Peyer's patch (tissue), 4 donors: ENCODE measurements around the gene CCDC78. TPM values are rescaled to one million over a fixed set of nuclear protein-coding genes. Genes with fewer than 3 reads are reported as not detected.

ENCODE experiments used
- DNase-seq, 3 donors: peaks; one replicate each; pipeline ENCODE4 v3.0.0-alpha.2; 2017 to 2019
- H3K27ac ChIP-seq, 4 donors: fragments of 200-600 bp; sonication (generic); one replicate each; pipeline ENCODE4 v1.5.1; 2016 to 2019
- H3K27me3 ChIP-seq, 2 donors: fragments of 200-600 bp; sonication (generic); one replicate each; pipeline ENCODE4 v1.5.1; 2019
- H3K36me3 ChIP-seq, 3 donors: fragments of 200-600 bp; sonication (generic); one replicate each; pipeline ENCODE4 v1.5.1; 2016 to 2019
- H3K4me1 ChIP-seq, 4 donors: fragments of 200-600 bp; sonication (generic); one replicate each; pipeline ENCODE4 v1.5.1; 2016 to 2019
- H3K4me3 ChIP-seq, 4 donors: fragments of 200-600 bp; sonication (generic); 1 replicate in 3 of 4; 2 replicates in 1 of 4; pipeline ENCODE4 v1.5.1; 2016 to 2019; ENCODE audit warnings: mild to moderate bottlenecking in 1 of 4
- H3K9me3 ChIP-seq, 4 donors: fragments of 200-600 bp; sonication (generic); one replicate each; pipeline ENCODE4 v1.5.1; 2016 to 2019; ENCODE audit warnings: mild to moderate bottlenecking in 1 of 4
- CTCF ChIP-seq, 6 experiments: fragments of 450-650 bp in 4 of 6; fragments of 200-600 bp in 2 of 6; sonication (generic) in 1 of 6; IDR thresholded peaks; one replicate each; pipeline ENCODE4 v1.5.1; 2017 to 2019; ENCODE audit warnings: antibody characterized with exemption in 6 of 6, mild to moderate bottlenecking in 3 of 6, moderate library complexity in 1 of 6
- POLR2A ChIP-seq, 2 donors: fragments of 450-650 bp; IDR thresholded peaks; one replicate each; pipeline ENCODE4 v1.5.1; 2017; ENCODE audit warnings: antibody characterized with exemption in 2 of 2, mild to moderate bottlenecking in 2 of 2, moderate library complexity in 2 of 2
- total RNA-seq, 4 donors: library from RNA; depleted of rRNA; stranded (reverse); fragments of >200 nt; gene quantifications; one replicate each; pipeline ENCODE4 v1.1.0, GENCODE V29; 2016

Gene CCDC78
- total RNA-seq, 4 donors from 2014 or later, result 2.1 to 13.2 (median 6.3) TPM

DNA sequence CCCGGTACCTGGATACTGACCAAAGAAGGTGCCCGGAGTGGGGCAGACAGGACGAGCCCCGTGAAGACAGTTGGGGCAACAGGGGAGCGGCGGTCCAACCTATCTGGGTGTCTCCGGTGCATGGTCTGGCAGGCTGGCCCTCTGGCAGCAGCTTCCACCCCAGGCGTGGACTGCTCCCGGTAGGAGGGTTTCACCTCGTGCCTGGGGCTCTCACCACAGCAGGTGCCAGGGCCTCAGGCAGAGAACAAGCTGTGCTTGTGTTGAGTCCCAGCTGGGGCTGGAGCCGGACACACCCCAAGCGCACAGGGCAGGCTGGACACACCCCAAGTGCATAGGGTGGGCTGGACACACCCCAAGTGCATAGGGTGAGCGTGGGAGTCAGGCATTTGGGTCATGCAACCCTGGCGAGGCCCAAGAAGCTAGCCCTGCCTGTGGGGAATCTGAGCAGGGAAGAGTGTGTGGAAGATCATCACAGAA lies 19.1 kb downstream of the CCDC78 start:
- Histone ChIP-seq H3K27ac (no peak overlapping the region), H3K36me3 (no peaks in the 10 kb centered on the region), H3K27me3 (peaks cover 0 to 53% of the 10 kb centered on the region in 2 donors), H3K4me3 (no peak overlapping the region), H3K4me1 (peaks cover 0 to 15% (median 3%) of the 10 kb centered on the region in 4 donors), H3K9me3 (no peaks in the 10 kb centered on the region)
- no peak for TF ChIP-seq POLR2A (IDR thresholded peaks at IDR 0.05)
- no peak for TF ChIP-seq CTCF (IDR thresholded peaks at IDR 0.05)
- no peak for DNase-seq

GRCh38 chr16:706189-707061 lies 19.8 kb downstream of the CCDC78 start:
- Histone ChIP-seq H3K27me3 (peaks cover 0 to 60% of the 10 kb centered on the region in 2 donors), H3K4me3 (no peak overlapping the region)

DNA sequence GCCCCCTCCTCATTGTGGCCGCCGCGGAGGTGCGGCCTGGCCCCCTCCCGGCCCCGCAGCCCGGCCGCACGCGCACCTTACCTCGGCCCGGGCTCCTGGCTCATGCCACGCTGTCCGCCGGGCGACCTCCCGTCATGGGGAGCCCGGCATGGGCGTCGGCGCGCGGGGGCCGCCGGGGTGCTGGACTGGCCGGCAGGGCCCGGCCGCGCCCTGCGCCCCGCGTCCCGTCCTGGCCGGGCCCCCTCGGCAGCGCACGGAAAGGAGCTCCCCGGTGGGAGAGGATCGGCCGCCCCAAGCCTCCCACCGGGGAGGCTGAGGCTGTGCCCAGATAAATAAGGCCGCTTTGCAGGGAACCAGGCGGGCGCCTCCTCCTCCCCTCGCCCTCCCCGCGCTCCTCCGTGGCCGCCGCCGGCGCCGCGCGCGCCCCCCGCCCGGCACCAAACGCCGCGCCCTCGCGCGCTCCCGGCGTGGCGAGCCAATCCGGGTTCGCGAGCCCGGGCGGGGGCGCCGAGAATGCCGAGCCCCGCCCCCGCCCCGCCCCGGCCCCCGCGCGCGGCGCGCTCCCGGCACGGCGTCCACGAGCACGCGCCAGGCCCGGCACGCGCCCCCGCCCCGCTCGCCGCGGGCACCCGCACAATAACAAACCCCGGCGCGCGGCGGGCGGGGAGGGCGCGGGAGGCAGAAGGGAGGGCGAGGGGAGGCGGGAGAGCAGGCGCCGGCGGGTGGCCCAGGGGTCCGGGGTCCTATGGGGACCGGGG lies 20.6 kb downstream of the CCDC78 start, which contains the start of gene FBXL16:
FBXL16 (minus strand) TSS at position 371 of the 758 bp plus-strand sequence. CDS start 8,396 bp downstream, outside the sequence.
- DNase-seq, result no peak
- no peaks in the 10 kb centered on the region for H3K36me3 ChIP-seq
- TF ChIP-seq POLR2A (IDR thresholded peaks at IDR 0.05) (no peak), CTCF (IDR thresholded peaks at IDR 0.05) (no peak)
- peaks cover 0 to 60% of the 10 kb centered on the region in 2 donors for H3K27me3 ChIP-seq
- peaks cover 0 to 12% (median 6%) of the 10 kb centered on the region in 4 donors for H3K4me1 ChIP-seq
- no peak within 1 kb of the TSS for H3K4me3 ChIP-seq
- H3K27ac ChIP-seq, result no peak within 1 kb of the TSS
- no peaks in the 10 kb centered on the region for H3K9me3 ChIP-seq

More at GRCh38 chr16:706189-707061, 19.8 kb downstream of the CCDC78 start:
- Histone ChIP-seq H3K9me3 (no peaks in the 10 kb centered on the region), H3K4me1 (peaks cover 0 to 12% (median 3%) of the 10 kb centered on the region in 4 donors), H3K36me3 (no peaks in the 10 kb centered on the region), H3K27ac (no peak overlapping the region)
- TF ChIP-seq CTCF (IDR thresholded peaks at IDR 0.05) (no peak), POLR2A (IDR thresholded peaks at IDR 0.05) (no peak)
- DNase-seq, result no peak

DNA sequence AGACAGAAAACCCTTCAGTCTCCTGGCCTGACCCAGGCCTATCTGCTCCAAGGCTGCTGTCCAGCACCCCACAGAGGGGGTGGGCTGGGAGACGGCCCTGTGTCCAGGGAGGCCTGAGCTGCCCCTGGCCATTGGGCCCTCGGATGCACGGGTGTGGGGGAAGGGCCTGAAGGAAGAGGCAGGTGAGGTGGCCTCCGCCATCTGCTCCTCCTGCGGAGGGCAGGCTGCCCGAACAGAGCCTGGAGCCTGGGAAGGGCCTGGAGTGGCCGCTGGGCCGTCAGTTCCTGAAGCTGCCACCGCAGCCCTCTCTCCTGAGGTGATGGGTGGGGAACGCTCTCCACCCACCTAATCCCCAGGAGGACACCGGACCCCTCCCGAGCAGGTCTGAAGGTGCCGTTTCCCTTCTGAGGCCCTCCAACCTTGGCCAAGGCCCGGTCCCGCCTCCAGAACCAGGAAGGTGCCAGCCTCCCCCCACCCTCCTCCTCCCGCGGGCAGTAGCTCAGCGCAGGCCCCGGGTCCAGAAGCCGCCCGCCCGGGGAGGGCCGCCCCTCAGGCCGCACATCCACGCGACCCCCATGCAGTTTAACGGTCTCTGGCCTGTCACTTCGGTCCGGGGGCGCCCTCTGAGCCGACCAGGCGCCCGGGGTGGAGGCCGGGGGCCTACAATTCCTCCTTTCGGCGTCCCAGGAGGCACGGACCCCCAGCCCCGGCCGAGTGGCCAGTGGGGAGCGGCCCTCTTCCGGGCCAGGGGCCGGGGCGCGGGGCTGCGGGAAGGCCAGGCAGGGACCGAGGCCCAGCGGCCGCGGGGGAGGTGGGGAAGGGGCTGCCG lies 21.5 kb downstream of the CCDC78 start:
- H3K4me3 ChIP-seq, result no peak overlapping the region
- TF ChIP-seq POLR2A (IDR thresholded peaks at IDR 0.05) (no peak), CTCF (IDR thresholded peaks at IDR 0.05) (no peak)
- no peak overlapping the region for H3K27ac ChIP-seq
- no peaks in the 10 kb centered on the region for H3K9me3 ChIP-seq
- DNase-seq, result no peak
- peaks cover 0 to 16% (median 6%) of the 10 kb centered on the region in 4 donors for H3K4me1 ChIP-seq
- H3K27me3 ChIP-seq, result peaks cover 0 to 68% of the 10 kb centered on the region in 2 donors
- no peaks in the 10 kb centered on the region for H3K36me3 ChIP-seq

DNA sequence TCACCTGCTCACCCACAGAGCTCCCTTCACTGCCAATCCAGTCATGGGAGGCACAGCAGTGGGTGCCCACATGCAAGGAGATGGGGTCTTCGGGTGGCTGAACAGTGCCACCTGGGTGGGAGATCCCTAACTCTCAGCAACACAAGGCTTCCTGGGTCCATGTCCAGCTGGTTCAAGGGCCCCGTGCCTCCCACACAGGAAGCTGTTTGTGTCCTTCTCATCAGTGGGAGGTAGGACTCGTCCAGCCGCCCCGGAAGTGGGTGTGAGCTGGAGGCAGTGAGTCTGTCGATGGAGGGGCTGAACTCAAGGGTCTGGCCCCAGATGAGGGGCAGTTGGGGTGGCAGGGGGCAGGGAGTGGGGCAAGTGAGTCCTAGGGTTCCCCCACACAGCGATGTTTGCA lies 22.2 kb downstream of the CCDC78 start:
- no peak for DNase-seq
- peaks cover 0 to 71% of the 10 kb centered on the region in 2 donors for H3K27me3 ChIP-seq
- H3K4me3 ChIP-seq, result no peak overlapping the region
- TF ChIP-seq POLR2A (IDR thresholded peaks at IDR 0.05) (no peak), CTCF (IDR thresholded peaks at IDR 0.05) (no peak)
- no peaks in the 10 kb centered on the region for H3K9me3 ChIP-seq
- H3K36me3 ChIP-seq, result no peaks in the 10 kb centered on the region
- H3K4me1 ChIP-seq, result peaks cover 0 to 16% (median 6%) of the 10 kb centered on the region in 4 donors
- H3K27ac ChIP-seq, result no peak overlapping the region
